ENCODE data around the gene SF3A2.

GRCh38 chr19:2252055-2252796, 15.6 kb downstream of the SF3A2 start:
- TF ChIP-seq CTCF (IDR thresholded peaks at IDR 0.05) (no peak), EZH2 (IDR thresholded peaks at IDR 0.05) (no peak), EZH2phosphoT487 (IDR thresholded peaks at IDR 0.05) (no peak)
